ENCODE data around the gene FOXP1.

DNA sequence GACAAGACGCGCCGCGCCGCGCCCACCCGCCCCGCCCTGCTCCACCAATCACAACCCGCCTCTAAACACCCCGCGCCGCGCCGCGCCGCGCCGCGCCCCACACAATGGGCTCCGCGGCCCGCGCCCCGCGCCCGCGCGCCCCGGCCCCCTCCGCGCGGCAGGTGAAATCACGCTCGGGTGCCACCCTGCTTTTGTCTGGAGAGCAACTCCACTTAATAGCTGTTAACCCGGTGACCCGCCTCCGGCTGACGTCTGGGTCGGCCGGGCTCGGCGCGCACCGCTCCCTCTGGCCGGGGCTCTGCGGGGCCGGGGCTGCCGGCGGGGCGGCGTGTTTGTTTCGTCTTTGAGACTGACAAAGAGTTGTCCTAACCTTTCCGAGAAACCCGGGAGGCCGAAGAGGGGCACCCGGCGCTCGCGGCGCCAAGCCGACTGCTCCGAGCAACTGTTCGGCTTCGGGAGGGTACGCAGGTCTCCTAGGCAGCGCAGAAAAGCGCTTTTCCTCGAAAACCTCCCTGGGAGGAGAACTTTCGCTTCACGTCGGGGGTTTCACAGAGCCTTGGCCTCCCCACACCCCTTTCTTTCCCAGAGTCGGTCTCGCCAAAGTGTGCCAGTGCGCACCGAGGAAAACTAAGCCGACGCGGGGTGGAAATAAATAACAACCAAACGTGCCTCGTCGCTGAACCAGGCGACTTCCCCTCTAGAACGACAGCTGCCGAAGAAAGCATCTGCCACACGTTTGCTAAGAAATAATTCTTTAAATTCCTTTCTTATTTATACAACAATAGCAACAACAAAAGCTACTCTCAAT lies 518.4 kb downstream of the FOXP1 start:
- no peak for TF ChIP-seq EZH2 (IDR thresholded peaks at IDR 0.05; ENCODE audit: borderline replicate concordance, insufficient read depth, low read depth, low read length, poor library complexity, severe bottlenecking)
- TF ChIP-seq, protein P1, sequence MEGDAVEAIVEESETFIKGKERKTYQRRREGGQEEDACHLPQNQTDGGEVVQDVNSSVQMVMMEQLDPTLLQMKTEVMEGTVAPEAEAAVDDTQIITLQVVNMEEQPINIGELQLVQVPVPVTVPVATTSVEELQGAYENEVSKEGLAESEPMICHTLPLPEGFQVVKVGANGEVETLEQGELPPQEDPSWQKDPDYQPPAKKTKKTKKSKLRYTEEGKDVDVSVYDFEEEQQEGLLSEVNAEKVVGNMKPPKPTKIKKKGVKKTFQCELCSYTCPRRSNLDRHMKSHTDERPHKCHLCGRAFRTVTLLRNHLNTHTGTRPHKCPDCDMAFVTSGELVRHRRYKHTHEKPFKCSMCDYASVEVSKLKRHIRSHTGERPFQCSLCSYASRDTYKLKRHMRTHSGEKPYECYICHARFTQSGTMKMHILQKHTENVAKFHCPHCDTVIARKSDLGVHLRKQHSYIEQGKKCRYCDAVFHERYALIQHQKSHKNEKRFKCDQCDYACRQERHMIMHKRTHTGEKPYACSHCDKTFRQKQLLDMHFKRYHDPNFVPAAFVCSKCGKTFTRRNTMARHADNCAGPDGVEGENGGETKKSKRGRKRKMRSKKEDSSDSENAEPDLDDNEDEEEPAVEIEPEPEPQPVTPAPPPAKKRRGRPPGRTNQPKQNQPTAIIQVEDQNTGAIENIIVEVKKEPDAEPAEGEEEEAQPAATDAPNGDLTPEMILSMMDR (IDR thresholded peaks at IDR 0.05): no peak

Measured in B cell (primary cell).